Measurements from ENCODE around the gene ALDH1A1. TPM values are rescaled to one million over a fixed set of nuclear protein-coding genes. Genes with fewer than 3 reads are reported as not detected.

Gene ALDH1A1
- total RNA-seq, 1 experiment from 2014 or later = not detected

DNA sequence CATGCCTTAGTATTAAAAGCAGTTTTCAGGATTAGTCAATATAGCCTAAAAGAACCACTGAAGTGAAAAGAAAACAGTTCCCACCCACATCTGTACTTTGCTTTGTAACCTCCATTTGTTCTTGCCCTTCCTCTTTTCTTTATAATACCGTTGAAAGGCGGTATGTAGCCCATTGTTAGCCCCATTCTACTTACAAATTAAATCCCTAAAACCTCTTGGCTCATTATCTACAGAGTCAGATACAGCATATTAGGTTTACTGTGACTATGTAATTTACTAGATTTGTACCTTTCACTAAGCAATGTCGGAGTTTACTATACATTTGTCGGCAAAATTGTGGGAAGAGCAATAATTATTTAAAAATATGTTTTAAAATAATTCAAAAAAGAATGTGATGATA is 17.3 kb downstream of the ALDH1A1 start:
- H3K4me1 ChIP-seq (ENCODE audit: insufficient read depth, low read length) = no peaks in the 10 kb centered on the region
- no peak overlapping the region for H3K9ac ChIP-seq (ENCODE audit: low read length)
- no peak overlapping the region for H3K4me3 ChIP-seq (ENCODE audit: low read length)
- no peak overlapping the region for H2AFZ ChIP-seq (ENCODE audit: low read length)
- H3K9me2 ChIP-seq (replicated peaks; ENCODE audit: low read length) = no peaks in the 10 kb centered on the region
- no peaks in the 10 kb centered on the region for H3K36me3 ChIP-seq (ENCODE audit: low read depth, low read length)
- no peak overlapping the region for H3K27ac ChIP-seq (ENCODE audit: low read length)
- POLR2A ChIA-PET (ENCODE audit: unreplicated experiment) = no interaction called here
- no peaks in the 10 kb centered on the region for H3K9me3 ChIP-seq (ENCODE audit: low read length)
- ATAC-seq (no peak), DNase-seq (no peak)
- TF ChIP-seq, protein P1, sequence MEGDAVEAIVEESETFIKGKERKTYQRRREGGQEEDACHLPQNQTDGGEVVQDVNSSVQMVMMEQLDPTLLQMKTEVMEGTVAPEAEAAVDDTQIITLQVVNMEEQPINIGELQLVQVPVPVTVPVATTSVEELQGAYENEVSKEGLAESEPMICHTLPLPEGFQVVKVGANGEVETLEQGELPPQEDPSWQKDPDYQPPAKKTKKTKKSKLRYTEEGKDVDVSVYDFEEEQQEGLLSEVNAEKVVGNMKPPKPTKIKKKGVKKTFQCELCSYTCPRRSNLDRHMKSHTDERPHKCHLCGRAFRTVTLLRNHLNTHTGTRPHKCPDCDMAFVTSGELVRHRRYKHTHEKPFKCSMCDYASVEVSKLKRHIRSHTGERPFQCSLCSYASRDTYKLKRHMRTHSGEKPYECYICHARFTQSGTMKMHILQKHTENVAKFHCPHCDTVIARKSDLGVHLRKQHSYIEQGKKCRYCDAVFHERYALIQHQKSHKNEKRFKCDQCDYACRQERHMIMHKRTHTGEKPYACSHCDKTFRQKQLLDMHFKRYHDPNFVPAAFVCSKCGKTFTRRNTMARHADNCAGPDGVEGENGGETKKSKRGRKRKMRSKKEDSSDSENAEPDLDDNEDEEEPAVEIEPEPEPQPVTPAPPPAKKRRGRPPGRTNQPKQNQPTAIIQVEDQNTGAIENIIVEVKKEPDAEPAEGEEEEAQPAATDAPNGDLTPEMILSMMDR (conservative IDR thresholded peaks at IDR 0.05; ENCODE audit: low read depth, low read length) = no peak
- TF ChIP-seq EZH2phosphoT487 (IDR thresholded peaks at IDR 0.05; ENCODE audit: borderline replicate concordance, low read length) = no peak
- H3K27me3 ChIP-seq (ENCODE audit: low read length) = peaks cover 54% of the 10 kb centered on the region
- no TSS peak for BruUV-seq (replicated peaks)
- H3K4me2 ChIP-seq (ENCODE audit: low read length) = no peak overlapping the region
- no peaks in the 10 kb centered on the region for H3F3A ChIP-seq (ENCODE audit: low read length, unreplicated experiment)
- intact Hi-C loops (cut with micrococcal nuclease) = no loop called here
- CTCF ChIA-PET = no interaction called here
- no peaks in the 10 kb centered on the region for H4K20me1 ChIP-seq (ENCODE audit: low read length)
- no peaks in the 10 kb centered on the region for H3K79me2 ChIP-seq (ENCODE audit: low read length)

DNA sequence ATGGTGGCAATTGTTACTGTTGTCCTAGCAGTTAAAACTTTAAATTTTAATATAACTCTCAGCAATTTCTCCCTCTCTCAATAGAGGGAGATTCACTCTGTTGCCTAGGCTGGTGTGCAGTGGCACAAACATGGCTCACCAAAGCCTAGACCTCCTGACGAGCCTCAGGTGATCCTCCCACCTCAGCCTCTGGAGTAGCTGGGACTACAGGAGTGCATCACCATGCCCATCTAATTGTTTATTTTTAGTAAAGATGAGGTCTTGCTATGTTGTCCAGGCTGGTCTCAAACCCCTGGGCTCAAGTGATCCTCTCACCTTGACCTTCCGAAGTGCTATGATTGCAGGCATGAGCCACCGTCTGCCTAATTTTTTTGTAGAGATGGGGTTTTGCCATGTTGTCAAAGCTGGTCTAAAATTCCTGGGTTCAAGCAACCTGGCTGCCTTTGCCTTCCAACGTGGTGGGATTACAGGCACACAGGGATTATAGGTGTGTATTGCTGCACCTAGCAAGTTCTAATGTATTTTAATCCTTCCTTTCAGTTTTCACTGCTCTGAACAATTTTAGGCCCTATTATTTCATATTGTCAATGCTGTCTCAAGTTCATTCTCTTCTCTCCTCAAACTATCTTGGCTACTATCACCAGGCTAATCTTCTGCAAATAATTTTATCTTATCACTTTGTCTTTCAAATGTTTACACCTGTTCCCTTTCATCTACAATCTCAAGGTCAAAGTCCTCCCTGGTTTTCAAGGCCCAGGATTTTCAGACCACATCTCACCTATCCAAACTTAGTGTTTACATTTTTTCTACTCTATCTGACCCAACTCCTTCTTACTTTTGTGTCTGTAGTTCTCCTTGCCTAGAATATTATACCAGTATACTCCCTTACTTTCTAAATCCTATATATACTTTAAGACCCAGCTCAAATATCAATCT is 18.9 kb downstream of the ALDH1A1 start:
- no peak overlapping the region for H3K4me3 ChIP-seq (ENCODE audit: low read length)
- no peaks in the 10 kb centered on the region for H3K4me1 ChIP-seq (ENCODE audit: insufficient read depth, low read length)
- BruUV-seq (replicated peaks) = no TSS peak
- no peaks in the 10 kb centered on the region for H3K79me2 ChIP-seq (ENCODE audit: low read length)
- CTCF ChIA-PET = no interaction called here
- no peak overlapping the region for H2AFZ ChIP-seq (ENCODE audit: low read length)
- intact Hi-C loops (cut with micrococcal nuclease) = no loop called here
- no peak overlapping the region for H3K27ac ChIP-seq (ENCODE audit: low read length)
- no peaks in the 10 kb centered on the region for H3K9me3 ChIP-seq (ENCODE audit: low read length)
- POLR2A ChIA-PET (ENCODE audit: unreplicated experiment) = no interaction called here
- no peaks in the 10 kb centered on the region for H4K20me1 ChIP-seq (ENCODE audit: low read length)
- ATAC-seq (no peak), DNase-seq (no peak)
- H3K4me2 ChIP-seq (ENCODE audit: low read length) = no peak overlapping the region
- H3K9ac ChIP-seq (ENCODE audit: low read length) = no peak overlapping the region
- H3K9me2 ChIP-seq (replicated peaks; ENCODE audit: low read length) = no peaks in the 10 kb centered on the region
- peaks cover 50% of the 10 kb centered on the region for H3K27me3 ChIP-seq (ENCODE audit: low read length)
- no peaks in the 10 kb centered on the region for H3F3A ChIP-seq (ENCODE audit: low read length, unreplicated experiment)
- no peaks in the 10 kb centered on the region for H3K36me3 ChIP-seq (ENCODE audit: low read depth, low read length)
- TF ChIP-seq, protein P1 (conservative IDR thresholded peaks at IDR 0.05; ENCODE audit: low read depth, low read length) = no peak
- TF ChIP-seq EZH2phosphoT487 (IDR thresholded peaks at IDR 0.05; ENCODE audit: borderline replicate concordance, low read length) (no peak), EZH2 (IDR thresholded peaks at IDR 0.05; ENCODE audit: low read length, unreplicated experiment) (no peak)

- intact Hi-C loops (cut with micrococcal nuclease) = no loop called here
- no peaks in the 10 kb centered on the region for H3K9me2 ChIP-seq (replicated peaks; ENCODE audit: low read length)
- H3K4me2 ChIP-seq (ENCODE audit: low read length) = no peak overlapping the region
- H3K4me1 ChIP-seq (ENCODE audit: insufficient read depth, low read length) = no peaks in the 10 kb centered on the region
- CTCF ChIA-PET = no interaction called here
- ATAC-seq = no peak
- BruUV-seq (replicated peaks) = no TSS peak
- H3K4me3 ChIP-seq (ENCODE audit: low read length) = no peak overlapping the region
- no peak for DNase-seq
- no peak overlapping the region for H3K27ac ChIP-seq (ENCODE audit: low read length)
- H3F3A ChIP-seq (ENCODE audit: low read length, unreplicated experiment) = no peaks in the 10 kb centered on the region
- H3K9ac ChIP-seq (ENCODE audit: low read length) = no peak overlapping the region
- H2AFZ ChIP-seq (ENCODE audit: low read length) = no peak overlapping the region
- no peaks in the 10 kb centered on the region for H3K79me2 ChIP-seq (ENCODE audit: low read length)
- peaks cover 52% of the 10 kb centered on the region for H3K27me3 ChIP-seq (ENCODE audit: low read length)
- H4K20me1 ChIP-seq (ENCODE audit: low read length) = no peaks in the 10 kb centered on the region
- POLR2A ChIA-PET (ENCODE audit: unreplicated experiment) = no interaction called here
- H3K36me3 ChIP-seq (ENCODE audit: low read depth, low read length) = no peaks in the 10 kb centered on the region
- no peaks in the 10 kb centered on the region for H3K9me3 ChIP-seq (ENCODE audit: low read length)
- TF ChIP-seq EZH2phosphoT487 (IDR thresholded peaks at IDR 0.05; ENCODE audit: borderline replicate concordance, low read length) (no peak), EZH2 (IDR thresholded peaks at IDR 0.05; ENCODE audit: low read length, unreplicated experiment) (no peak)
- TF ChIP-seq, protein P1 (conservative IDR thresholded peaks at IDR 0.05; ENCODE audit: low read depth, low read length) = no peak
Measured at GRCh38 chr9:72932619-72933018, 20.2 kb downstream of the ALDH1A1 start.

Measured in PC-3 (cell line).